Mammary epithelial cell (primary cell): Measurements from ENCODE around the gene OS9.

ENCODE experiments used
- CTCF ChIP-seq, 2 donors: IDR thresholded peaks in 1 of 2; conservative IDR thresholded peaks in 1 of 2; 2 replicates each; pipeline ENCODE4 v1.5.1; 2011 to 2012; ENCODE audit warnings: inconsistent platforms in 2 of 2, low read length in 2 of 2, mild to moderate bottlenecking in 2 of 2, control low read depth in 1 of 2, low read depth in 1 of 2; ENCODE audit not compliant: insufficient read depth in 1 of 2; ENCODE audit errors: extremely low read depth in 1 of 2
- EZH2 ChIP-seq: IDR thresholded peaks from 2 replicates; pipeline ENCODE4 v1.6.1; 2012; ENCODE audit warnings: low read length, inconsistent platforms, borderline replicate concordance

DNA sequence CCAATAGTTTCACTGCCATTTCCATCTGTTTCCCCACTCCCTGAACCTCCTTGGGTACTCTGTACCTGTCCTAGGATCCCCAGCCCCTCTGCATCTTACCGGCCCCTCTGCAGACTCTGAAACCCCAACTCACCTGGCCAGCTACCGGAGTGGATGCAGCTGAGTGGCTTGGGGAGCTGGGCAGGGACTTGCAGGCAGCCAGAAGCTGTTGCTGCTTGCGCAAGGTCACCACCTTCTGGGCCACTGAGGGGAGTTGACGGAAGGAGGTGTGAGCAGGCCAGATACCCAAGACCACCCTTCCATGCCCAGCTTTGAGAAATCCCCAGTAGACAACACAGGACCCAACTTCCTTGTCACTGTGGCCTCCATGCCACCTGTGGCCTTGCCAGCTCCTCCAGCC, 38.3 kb downstream of the OS9 start:
- TF ChIP-seq CTCF (conservative IDR thresholded peaks at IDR 0.05 in 1 of 2, IDR thresholded peaks at IDR 0.05 in 1 of 2; ENCODE audit: extremely low read depth in 1 of 2, insufficient read depth in 1 of 2, low read depth in 1 of 2, low read length in 2 of 2) (no peak), EZH2 (no peak)
